HG03108 (cell line): ENCODE measurements around the gene DNAJC7.
"Not testable (repeated sequence)": the region's sequence is repeated elsewhere in the genome, so short reads cannot be mapped to it uniquely, and the experiment has no call there.

Source experiments
- ATAC-seq: cut with Tn5 transposase; IDR thresholded peaks from one replicate; pipeline ENCODE4 v1.9.1; 2021; ENCODE audit warnings: moderate library complexity; ENCODE audit not compliant: unreplicated experiment

Gene DNAJC7

DNA sequence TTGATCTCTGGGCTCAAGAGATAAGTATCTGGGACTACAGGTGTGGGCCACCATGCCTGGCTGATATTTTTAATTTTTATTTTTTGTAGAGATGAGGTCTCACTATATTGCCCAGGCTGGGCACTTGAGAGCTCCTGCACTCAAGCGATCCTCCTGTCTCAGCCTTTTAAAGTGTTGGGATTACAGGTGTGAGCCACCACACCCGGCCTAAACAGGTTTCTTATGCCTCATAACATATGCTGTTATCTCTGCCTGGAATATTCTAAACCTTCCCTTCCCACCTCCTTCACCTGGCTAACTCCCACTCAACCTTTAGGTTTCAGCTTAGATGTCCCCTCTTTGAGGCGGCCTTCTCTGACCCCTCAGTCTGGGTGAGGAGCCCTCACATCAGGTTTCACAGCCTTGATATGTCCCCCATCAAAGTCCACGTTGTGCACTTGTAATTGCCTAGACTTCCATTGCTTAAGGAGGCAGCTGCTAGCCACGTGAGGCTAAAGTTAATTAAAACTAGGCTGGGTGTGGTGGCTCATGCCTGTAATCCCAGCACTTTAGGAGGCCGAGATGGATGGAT is 59.3 kb downstream of the DNAJC7 start:
- ATAC-seq = no peak

GRCh38 chr17:41957031-41957868 is 60.0 kb downstream of the DNAJC7 start:
- ATAC-seq = no peak

DNA sequence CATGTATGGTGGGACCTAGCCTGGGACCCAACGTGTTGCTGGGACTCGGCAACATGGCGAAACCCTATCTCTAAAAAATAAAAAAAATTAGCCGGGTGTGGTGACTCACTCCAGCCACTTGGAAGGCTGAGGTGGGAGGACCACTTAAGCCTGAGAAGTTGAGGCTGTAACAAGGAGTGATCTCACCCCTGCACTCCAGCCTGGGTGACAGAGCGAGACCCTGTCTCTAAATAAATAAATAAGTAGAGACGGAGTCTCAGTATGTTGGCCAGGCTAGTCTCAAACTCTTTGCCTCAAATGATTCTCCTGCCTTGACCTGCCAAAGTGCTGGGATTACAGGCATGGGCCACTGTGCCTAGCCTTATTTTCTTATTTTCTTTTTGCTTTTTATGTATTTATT is 60.7 kb downstream of the DNAJC7 start:
- ATAC-seq = no peak

DNA sequence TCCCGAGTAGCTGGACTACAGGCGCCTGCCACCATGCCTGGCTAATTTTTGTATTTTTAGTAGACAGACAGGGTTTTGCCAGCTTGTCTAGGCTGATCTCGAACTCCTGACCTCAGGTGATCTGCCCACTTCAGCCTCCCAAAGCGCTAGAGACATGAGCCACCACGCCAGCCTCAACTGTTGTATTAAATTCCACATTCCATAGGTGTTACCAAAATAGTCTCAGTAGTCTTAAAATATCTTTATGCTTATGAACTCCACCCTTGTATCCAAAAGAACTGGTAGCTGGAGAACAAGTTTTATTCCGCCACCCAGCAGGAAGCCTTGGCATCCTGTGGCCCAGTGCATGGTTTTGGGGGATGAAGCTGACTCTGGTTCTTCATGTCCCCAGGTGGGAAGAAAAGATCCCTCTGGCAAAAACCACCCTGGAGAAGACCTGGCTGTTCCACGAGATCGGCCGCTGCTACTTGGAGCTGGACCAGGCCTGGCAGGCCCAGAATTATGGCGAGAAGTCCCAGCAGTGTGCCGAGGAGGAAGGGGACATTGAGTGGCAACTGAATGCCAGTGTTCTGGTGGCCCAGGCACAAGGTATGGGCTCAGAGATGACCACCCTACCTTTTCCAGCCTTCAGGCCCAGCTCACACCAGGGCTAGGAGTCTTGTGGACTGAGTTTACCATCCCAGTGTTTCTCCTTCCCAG is 68.3 kb downstream of the DNAJC7 start:
- no peak for ATAC-seq

- ATAC-seq = no peak
Measured at GRCh38 chr17:41944943-41945342, 72.3 kb downstream of the DNAJC7 start.

GRCh38 chr17:41943492-41943891 is 73.7 kb downstream of the DNAJC7 start:
- no peak for ATAC-seq

DNA sequence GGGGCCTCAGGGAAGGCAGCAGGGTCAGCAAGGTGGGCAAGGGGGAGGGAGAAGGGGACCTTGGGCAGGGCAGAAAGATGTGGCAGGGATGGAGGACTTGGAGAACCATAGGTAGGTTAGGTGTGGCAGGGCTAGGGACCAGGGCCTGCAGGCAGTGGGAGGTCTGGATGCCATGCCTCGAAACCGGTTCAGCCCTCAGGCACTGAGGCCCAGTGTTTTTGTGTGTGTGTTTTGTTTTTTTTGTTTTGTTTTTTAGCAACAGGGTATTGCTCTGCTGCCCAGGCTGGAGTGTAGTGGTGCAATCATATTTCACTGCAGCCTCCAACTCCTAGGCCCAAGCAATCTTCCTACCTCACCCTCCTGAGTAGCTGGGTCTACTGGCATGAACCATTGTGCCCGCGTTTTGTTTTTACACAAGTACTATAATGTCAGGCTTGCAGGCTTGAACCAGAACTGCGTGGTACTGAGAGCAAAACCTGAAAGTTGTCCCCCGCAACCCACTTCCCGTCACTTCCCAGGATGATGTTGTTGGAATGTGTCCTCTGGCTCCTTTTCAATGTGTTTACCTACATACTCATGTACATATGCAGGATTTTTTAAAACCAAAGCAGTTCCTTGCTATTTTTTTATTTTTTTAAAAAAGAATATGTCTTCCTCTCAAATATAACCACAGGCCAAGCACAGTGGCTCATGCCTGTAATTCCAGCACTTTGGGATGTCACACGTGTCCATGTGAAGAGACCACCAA is 74.4 kb downstream of the DNAJC7 start:
- ATAC-seq = no peak

- ATAC-seq = no peak
Measured at GRCh38 chr17:41941168-41941567, 76.1 kb downstream of the DNAJC7 start.

- no peak for ATAC-seq
Measured at GRCh38 chr17:41939693-41940090, 77.5 kb downstream of the DNAJC7 start.

DNA sequence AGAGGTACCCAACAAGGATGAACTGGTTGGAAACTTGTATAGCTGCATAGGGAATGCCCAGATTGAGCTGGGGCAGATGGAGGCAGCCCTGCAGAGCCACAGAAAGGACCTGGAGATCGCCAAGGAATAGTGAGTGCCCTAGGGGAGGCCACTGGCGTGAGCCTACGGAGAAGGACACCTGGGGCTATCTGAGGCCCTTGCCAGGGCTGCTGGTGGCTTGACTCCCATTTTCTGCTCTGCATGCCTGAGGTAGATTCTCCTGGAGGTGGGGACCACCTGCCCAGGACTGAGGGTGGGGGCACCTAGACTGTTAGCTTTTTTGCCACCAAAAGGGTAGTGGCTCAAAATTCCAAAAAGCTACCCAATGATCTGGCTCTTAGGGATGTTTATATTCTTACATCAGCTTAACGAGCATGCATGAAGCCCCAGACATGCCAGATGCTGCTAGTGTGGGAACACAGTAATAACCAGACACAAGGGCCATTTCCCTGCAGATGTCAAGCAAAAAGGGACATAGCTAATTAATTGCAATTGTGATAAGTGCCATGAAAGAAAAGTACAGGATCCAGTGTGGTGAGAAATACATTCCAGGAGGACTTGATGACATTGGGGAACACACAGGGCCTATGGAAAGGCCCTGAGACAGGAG is 78.1 kb downstream of the DNAJC7 start:
- no peak for ATAC-seq

- ATAC-seq = no peak
Measured at GRCh38 chr17:41937970-41938954, 79.0 kb downstream of the DNAJC7 start.

GRCh38 chr17:41935641-41936040 is 81.6 kb downstream of the DNAJC7 start:
- ATAC-seq = no peak

- no peak for ATAC-seq
Measured at GRCh38 chr17:41932816-41933389, 84.3 kb downstream of the DNAJC7 start.

DNA sequence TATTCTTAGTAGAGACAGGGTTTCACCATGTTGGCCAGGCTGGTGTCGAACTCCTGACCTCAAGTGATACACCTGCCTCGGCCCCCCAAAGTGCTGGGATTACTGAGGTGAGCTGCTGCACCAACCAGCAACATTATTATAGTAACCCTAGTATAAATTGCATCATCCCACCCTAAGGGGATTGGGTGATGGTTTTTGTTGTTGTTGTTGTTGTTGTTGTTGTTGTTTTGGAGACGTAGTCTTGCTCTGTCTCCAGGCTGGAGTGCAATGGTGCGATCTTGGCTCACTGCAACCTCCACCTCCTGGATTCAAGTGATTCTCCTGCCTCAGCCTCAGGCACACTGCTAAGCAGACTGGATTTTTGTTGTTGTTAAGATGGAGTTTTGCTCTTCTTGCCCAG is 85.5 kb downstream of the DNAJC7 start:
- ATAC-seq = not testable (repeated sequence)

GRCh38 chr17:41930833-41931156 is 86.4 kb downstream of the DNAJC7 start:
- not testable (repeated sequence) for ATAC-seq

DNA sequence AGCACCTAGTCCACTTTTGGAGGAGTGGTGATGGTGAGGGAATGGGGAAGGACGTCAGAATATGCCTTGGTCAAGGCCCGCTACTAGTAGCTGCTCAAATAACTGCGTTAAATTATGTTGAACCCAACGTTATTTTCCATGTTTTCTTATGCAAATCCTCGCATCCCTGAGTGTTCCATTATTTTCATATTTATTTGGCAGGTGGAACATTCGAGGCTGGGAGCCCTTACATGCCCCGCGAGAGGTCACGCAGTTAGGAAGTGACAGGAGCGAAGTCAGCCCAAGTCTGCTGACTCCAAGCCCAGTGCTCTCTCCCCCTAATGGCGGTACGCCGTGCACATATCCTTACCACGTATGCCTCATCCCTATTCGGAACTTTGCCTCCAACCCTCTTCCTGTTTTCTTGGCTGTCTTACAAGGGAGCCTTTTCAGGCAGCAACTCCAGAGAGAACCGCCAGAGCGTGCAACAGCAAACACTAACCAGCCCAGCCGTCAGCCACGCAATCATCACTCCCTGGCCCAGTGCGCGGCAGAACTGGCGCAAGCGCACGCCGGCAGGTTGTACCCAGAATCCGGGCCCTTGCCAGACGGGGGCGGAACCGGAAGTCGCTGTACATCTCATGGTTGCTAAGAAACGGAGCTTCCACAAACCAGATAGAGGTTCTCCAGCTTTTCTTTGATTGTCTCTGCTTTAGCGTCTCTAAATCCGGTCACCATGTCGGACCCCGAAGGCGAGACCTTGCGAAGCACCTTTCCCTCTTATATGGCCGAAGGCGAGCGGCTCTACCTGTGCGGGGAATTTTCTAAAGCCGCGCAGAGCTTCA is 87.0 kb downstream of the DNAJC7 start, which contains the start of gene ODAD4:
TSS of gene ODAD4 (plus strand) at position 609 of the 824 bp plus-strand sequence. CDS start at position 716, 107 bp downstream.
- ATAC-seq = peak; percentile 84

DNA sequence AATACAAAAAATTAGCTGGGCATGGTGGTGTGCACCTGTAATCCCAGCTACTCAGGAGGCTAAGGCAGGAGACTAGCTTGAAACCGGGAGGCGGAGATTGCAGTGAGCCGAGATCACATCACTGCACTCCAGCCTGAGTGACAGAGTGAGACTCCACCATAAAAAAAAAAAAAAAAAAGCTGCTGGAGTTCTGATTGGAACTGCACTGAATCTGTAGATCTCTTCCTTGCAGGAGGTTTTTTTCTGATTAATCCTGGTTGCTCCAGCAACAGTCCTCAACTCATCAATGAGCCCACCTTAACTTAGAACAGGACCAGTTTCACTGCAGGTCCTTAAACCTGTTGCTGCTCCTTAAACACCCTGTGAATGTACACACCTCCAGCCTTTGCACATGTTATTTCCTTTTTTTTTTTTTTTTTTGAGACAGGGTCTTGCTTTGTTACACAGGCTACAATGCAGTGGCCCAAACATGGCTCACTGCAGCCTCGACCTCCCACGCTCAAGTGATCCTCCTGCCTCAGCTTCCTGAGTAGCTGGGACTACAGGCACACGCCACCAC is 88.5 kb downstream of the DNAJC7 start:
- ATAC-seq = no peak
